Neural cell (in vitro differentiated cells): ENCODE data around the gene RASA1. TPM values are rescaled to one million over a fixed set of nuclear protein-coding genes. Genes with fewer than 3 reads are reported as not detected.

Source experiments
- H2AFZ ChIP-seq: fragments of 200-600, 300-800 bp; sonication (generic), shearing (Covaris generic); 2 replicates; pipeline ENCODE4 v1.6.0; 2014; ENCODE audit warnings: low read depth, mild to moderate bottlenecking, antibody characterized with exemption, low read length, moderate library complexity
- H3F3A ChIP-seq: fragments of 200-600 bp; shearing (Covaris generic); 2 replicates; pipeline ENCODE4 v1.6.1; 2016; ENCODE audit warnings: mild to moderate bottlenecking, moderate library complexity, mixed read lengths, antibody characterized with exemption, low read length; ENCODE audit not compliant: insufficient read depth, poor library complexity, severe bottlenecking
- H3K27ac ChIP-seq: fragments of 200-600, 300-800 bp; sonication (generic), shearing (Covaris generic); 2 replicates; pipeline ENCODE4 v1.5.1; 2014; ENCODE audit warnings: mild to moderate bottlenecking, low read length, moderate library complexity
- H3K27me3 ChIP-seq: fragments of 300-800, 200-600 bp; sonication (generic), shearing (Covaris generic); 2 replicates; pipeline ENCODE4 v1.6.0; 2014; ENCODE audit warnings: mild to moderate bottlenecking, low read depth, low read length, moderate library complexity; ENCODE audit not compliant: insufficient read depth
- H3K36me3 ChIP-seq: fragments of 300-800, 200-600 bp; sonication (generic), shearing (Covaris generic); 2 replicates; pipeline ENCODE4 v1.5.1; 2014; ENCODE audit warnings: mild to moderate bottlenecking, antibody characterized with exemption, low read length, moderate library complexity; ENCODE audit not compliant: insufficient read depth
- H3K4me2 ChIP-seq: fragments of 300-800, 200-600 bp; sonication (generic), shearing (Covaris generic); 2 replicates; pipeline ENCODE4 v1.6.0; 2014; ENCODE audit warnings: mild to moderate bottlenecking, low read length
- H3K4me3 ChIP-seq: fragments of 300-800, 200-600 bp; sonication (generic), shearing (Covaris generic); 2 replicates; pipeline ENCODE4 v1.5.1; 2014; ENCODE audit warnings: mild to moderate bottlenecking, low read length, moderate library complexity
- H3K79me2 ChIP-seq: fragments of 200-600 bp; shearing (Covaris generic); replicated peaks from 2 replicates; pipeline ENCODE4 v1.6.0; 2014; ENCODE audit warnings: mild to moderate bottlenecking, low read length, moderate library complexity; ENCODE audit not compliant: insufficient read depth
- H3K9ac ChIP-seq: fragments of 300-800, 200-600 bp; sonication (generic), shearing (Covaris generic); 2 replicates; pipeline ENCODE4 v1.6.1; 2016; ENCODE audit warnings: mild to moderate bottlenecking, low read length, mixed read lengths
- H3K9me2 ChIP-seq: fragments of 200-600 bp; shearing (Covaris generic); 2 replicates; pipeline ENCODE4 v1.6.1; 2016; ENCODE audit warnings: mild to moderate bottlenecking, low read length, mixed read lengths; ENCODE audit not compliant: insufficient read depth
- H3K9me3 ChIP-seq: fragments of 200-600, 300-800 bp; sonication (generic), shearing (Covaris generic); 2 replicates; pipeline ENCODE4 v1.6.1; 2016; ENCODE audit warnings: mild to moderate bottlenecking, mixed run types, low read length, moderate library complexity, mixed read lengths
- H4K20me1 ChIP-seq: fragments of 200-600 bp; shearing (Covaris generic); 2 replicates; pipeline ENCODE4 v1.6.1; 2016; ENCODE audit warnings: mild to moderate bottlenecking, mixed run types; ENCODE audit not compliant: insufficient read depth
- EP300 ChIP-seq: fragments of 450-650 bp; conservative IDR thresholded peaks from 2 replicates; pipeline ENCODE4 v1.6.1; 2014; ENCODE audit warnings: antibody characterized with exemption, mild to moderate bottlenecking, moderate library complexity; ENCODE audit not compliant: poor library complexity, severe bottlenecking
- EZH2 ChIP-seq: fragments of 200-600, 300-800 bp; shearing (Covaris generic), sonication (generic); IDR thresholded peaks from 2 replicates; pipeline ENCODE4 v1.6.1; 2014; ENCODE audit warnings: antibody characterized with exemption, low read length, borderline replicate concordance, mild to moderate bottlenecking; ENCODE audit not compliant: insufficient read depth, poor library complexity, severe bottlenecking
- MXI1 ChIP-seq: fragments of 450-650 bp; conservative IDR thresholded peaks from 2 replicates; pipeline ENCODE4 v1.6.1; 2014; ENCODE audit warnings: antibody characterized with exemption, mild to moderate bottlenecking; ENCODE audit not compliant: poor library complexity, severe bottlenecking
- POLR2AphosphoS5 ChIP-seq: IDR thresholded peaks from 2 replicates; pipeline ENCODE4 v1.6.1; 2012
- RAD21 ChIP-seq: fragments of 450-650 bp; conservative IDR thresholded peaks from 2 replicates; pipeline ENCODE4 v1.6.1; 2014; ENCODE audit warnings: antibody characterized with exemption, mild to moderate bottlenecking, moderate library complexity
- SMC3 ChIP-seq: fragments of 450-650 bp; conservative IDR thresholded peaks from 2 replicates; pipeline ENCODE4 v1.6.1; 2014; ENCODE audit warnings: antibody characterized with exemption, mild to moderate bottlenecking, moderate library complexity; ENCODE audit not compliant: poor library complexity
- TAF1 ChIP-seq: IDR thresholded peaks from 2 replicates; pipeline ENCODE4 v1.6.1; 2012; ENCODE audit warnings: low read depth
- polyA plus RNA-seq: library from polyadenylated mRNA; depleted of rRNA; stranded (reverse); fragments of >200 nt; gene quantifications from 2 replicates; pipeline ENCODE4 v1.2.3, GENCODE V29; 2014
- TF ChIP-seq, protein P1 (sequence below): fragments of 450-650 bp; IDR thresholded peaks from 2 replicates; pipeline ENCODE4 v1.5.1; 2014; ENCODE audit warnings: antibody characterized with exemption, mild to moderate bottlenecking, moderate library complexity; ENCODE audit not compliant: poor library complexity, severe bottlenecking

RASA1 gene
- polyA plus RNA-seq, 1 donor from 2014 or later, result 72.8 TPM

DNA sequence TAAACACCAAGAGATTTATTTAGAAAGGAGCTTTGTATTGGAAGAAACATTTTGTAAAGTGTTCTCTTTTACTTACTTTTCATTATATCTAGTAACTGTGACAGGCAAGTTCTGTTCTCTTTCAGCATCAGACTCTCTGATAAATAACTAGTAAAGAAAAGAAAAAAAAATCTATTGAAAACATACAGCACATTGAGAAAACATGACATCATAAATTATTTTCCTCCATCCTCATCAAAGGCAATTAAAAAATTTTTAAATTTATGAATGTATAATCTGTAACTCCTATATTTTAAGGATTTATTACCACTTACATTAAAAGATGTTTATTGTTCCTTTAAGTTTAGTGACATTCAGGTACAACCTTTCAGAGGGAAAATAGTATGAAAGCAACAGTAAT lies 133.9 kb downstream of the RASA1 start:
- Histone ChIP-seq H3K9me2 (no peaks in the 10 kb centered on the region), H4K20me1 (no peaks in the 10 kb centered on the region), H3K36me3 (peaks cover 19% of the 10 kb centered on the region), H3K9me3 (peaks cover 4% of the 10 kb centered on the region), H3K9ac (no peak overlapping the region), H3K27ac (no peak overlapping the region), H2AFZ (no peak overlapping the region), H3K79me2 (peaks cover 10% of the 10 kb centered on the region), H3K4me2 (no peak overlapping the region), H3K4me3 (no peak overlapping the region), H3K27me3 (no peaks in the 10 kb centered on the region), H3F3A (no peaks in the 10 kb centered on the region)
- TF ChIP-seq SMC3, result no peak
- no peak for TF ChIP-seq RAD21
- TF ChIP-seq EZH2, result no peak

DNA sequence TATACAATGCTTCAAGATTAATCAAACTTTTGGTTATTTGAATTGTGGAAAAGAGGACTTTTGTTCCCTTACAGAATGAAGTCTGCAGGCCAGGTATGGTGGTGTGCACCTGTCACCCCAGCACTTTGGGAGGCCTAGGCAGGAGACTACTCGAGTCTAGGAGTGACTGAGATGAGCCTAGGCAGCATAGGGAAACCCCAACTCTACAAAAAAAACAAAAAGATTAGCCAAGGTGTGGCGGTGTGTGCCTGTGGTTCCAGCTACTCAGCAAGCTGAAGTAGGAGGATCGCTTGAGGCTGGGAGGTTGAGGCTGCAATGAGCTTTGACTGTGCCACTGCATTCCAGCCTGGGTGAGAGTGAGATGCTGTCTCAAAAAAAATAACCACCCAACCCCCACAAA lies 135.7 kb downstream of the RASA1 start:
- peaks cover 19% of the 10 kb centered on the region for H3K36me3 ChIP-seq

GRCh38 chr5:87403899-87404298 lies 136.2 kb downstream of the RASA1 start:
- H3K36me3 ChIP-seq, result peaks cover 18% of the 10 kb centered on the region
- TF ChIP-seq EZH2, result no peak
- no peak for TF ChIP-seq EP300
- no peak for TF ChIP-seq MXI1
- no peak for TF ChIP-seq TAF1
- no peak for TF ChIP-seq RAD21
- no peak for TF ChIP-seq POLR2AphosphoS5
- no peaks in the 10 kb centered on the region for H3K9me2 ChIP-seq
- H3K9me3 ChIP-seq, result peaks cover 4% of the 10 kb centered on the region
- H3K9ac ChIP-seq, result no peak overlapping the region
- no peak overlapping the region for H3K4me2 ChIP-seq
- no peaks in the 10 kb centered on the region for H3F3A ChIP-seq
- H4K20me1 ChIP-seq, result no peaks in the 10 kb centered on the region
- H3K79me2 ChIP-seq, result peaks cover 12% of the 10 kb centered on the region
- no peak overlapping the region for H2AFZ ChIP-seq
- H3K27ac ChIP-seq, result no peak overlapping the region
- H3K27me3 ChIP-seq, result no peaks in the 10 kb centered on the region
- no peak overlapping the region for H3K4me3 ChIP-seq

More for the DNA sequence above, 135.7 kb downstream of the RASA1 start:
- H3F3A ChIP-seq, result no peaks in the 10 kb centered on the region
- H3K4me3 ChIP-seq, result no peak overlapping the region
- no peak overlapping the region for H3K27ac ChIP-seq
- TF ChIP-seq POLR2AphosphoS5, result no peak
- no peak overlapping the region for H3K4me2 ChIP-seq
- peaks cover 8% of the 10 kb centered on the region for H3K79me2 ChIP-seq
- peaks cover 4% of the 10 kb centered on the region for H3K9me3 ChIP-seq
- no peak overlapping the region for H3K9ac ChIP-seq
- H2AFZ ChIP-seq, result no peak overlapping the region
- no peaks in the 10 kb centered on the region for H4K20me1 ChIP-seq
- H3K9me2 ChIP-seq, result no peaks in the 10 kb centered on the region
- H3K27me3 ChIP-seq, result no peaks in the 10 kb centered on the region

DNA sequence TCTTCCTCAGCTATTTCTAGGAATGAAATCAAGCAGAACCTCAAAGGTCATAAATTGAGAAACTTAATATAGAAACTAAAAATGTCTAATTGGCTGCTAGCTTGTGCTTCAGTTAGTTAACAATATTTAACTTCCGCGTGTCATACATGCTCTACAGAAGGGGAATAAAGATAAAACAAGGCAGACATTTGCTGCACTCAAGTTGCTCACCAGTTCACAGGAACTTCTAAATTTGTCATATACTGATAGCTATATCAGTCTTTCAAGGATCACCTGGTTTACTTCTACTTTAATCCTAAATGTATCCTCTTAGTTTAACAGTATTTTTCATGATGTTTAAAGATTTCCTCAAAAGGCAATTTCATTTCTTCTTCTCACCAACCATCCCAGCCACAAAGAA lies 136.7 kb downstream of the RASA1 start:
- Histone ChIP-seq H3K9me2 (no peaks in the 10 kb centered on the region), H3F3A (no peaks in the 10 kb centered on the region), H3K79me2 (peaks cover 17% of the 10 kb centered on the region)

More for the DNA sequence above, 136.7 kb downstream of the RASA1 start:
- Histone ChIP-seq H3K27me3 (no peaks in the 10 kb centered on the region), H3K4me3 (no peak overlapping the region), H3K9ac (no peak overlapping the region), H3K9me3 (peaks cover 4% of the 10 kb centered on the region), H3K4me2 (no peak overlapping the region), H3K27ac (no peak overlapping the region), H3K36me3 (peaks cover 14% of the 10 kb centered on the region), H4K20me1 (no peaks in the 10 kb centered on the region), H2AFZ (no peak overlapping the region)
- TF ChIP-seq SMC3, result no peak
- TF ChIP-seq, protein P1, sequence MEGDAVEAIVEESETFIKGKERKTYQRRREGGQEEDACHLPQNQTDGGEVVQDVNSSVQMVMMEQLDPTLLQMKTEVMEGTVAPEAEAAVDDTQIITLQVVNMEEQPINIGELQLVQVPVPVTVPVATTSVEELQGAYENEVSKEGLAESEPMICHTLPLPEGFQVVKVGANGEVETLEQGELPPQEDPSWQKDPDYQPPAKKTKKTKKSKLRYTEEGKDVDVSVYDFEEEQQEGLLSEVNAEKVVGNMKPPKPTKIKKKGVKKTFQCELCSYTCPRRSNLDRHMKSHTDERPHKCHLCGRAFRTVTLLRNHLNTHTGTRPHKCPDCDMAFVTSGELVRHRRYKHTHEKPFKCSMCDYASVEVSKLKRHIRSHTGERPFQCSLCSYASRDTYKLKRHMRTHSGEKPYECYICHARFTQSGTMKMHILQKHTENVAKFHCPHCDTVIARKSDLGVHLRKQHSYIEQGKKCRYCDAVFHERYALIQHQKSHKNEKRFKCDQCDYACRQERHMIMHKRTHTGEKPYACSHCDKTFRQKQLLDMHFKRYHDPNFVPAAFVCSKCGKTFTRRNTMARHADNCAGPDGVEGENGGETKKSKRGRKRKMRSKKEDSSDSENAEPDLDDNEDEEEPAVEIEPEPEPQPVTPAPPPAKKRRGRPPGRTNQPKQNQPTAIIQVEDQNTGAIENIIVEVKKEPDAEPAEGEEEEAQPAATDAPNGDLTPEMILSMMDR, result no peak
